Lung (tissue), 12 donors: ENCODE data around the gene CAP2. TPM values are rescaled to one million over a fixed set of nuclear protein-coding genes. Genes with fewer than 3 reads are reported as not detected.

ENCODE experiments used
- ATAC-seq: fragments of 200-7000 bp; cut with Tn5 transposase; one replicate; pipeline ENCODE4 v1.9.1; 2020; ENCODE audit warnings: moderate number of reproducible peaks; ENCODE audit not compliant: insufficient read depth, low FRiP score
- DNase-seq, 3 donors: peaks; one replicate each; pipeline ENCODE4 v3.0.0-alpha.2; 2013 to 2017
- H3K27ac ChIP-seq, 2 donors: one replicate each; pipeline ENCODE4 v1.5.1; 2013; ENCODE audit warnings: mild to moderate bottlenecking in 2 of 2, moderate library complexity in 2 of 2, control low read depth in 1 of 2, inconsistent platforms in 1 of 2, low read depth in 1 of 2, low read length in 1 of 2
- H3K27me3 ChIP-seq, 3 donors: one replicate each; pipeline ENCODE4 v1.5.1; 2013; ENCODE audit warnings: low read length in 2 of 3; ENCODE audit not compliant: control insufficient read depth in 3 of 3, insufficient read depth in 3 of 3
- H3K36me3 ChIP-seq, 4 donors: one replicate each; pipeline ENCODE4 v1.5.1; 2013; ENCODE audit warnings: low read length in 4 of 4, mild to moderate bottlenecking in 1 of 4, moderate library complexity in 1 of 4; ENCODE audit not compliant: control insufficient read depth in 4 of 4, insufficient read depth in 4 of 4
- H3K4me1 ChIP-seq, 5 donors: one replicate each; pipeline ENCODE4 v1.5.1; 2013; ENCODE audit warnings: low read length in 5 of 5, mild to moderate bottlenecking in 2 of 5, moderate library complexity in 1 of 5; ENCODE audit not compliant: control insufficient read depth in 5 of 5, insufficient read depth in 5 of 5
- H3K4me3 ChIP-seq: one replicate; pipeline ENCODE4 v1.5.1; 2013; ENCODE audit warnings: mild to moderate bottlenecking, control low read depth, moderate library complexity
- H3K9ac ChIP-seq, 2 donors: one replicate each; pipeline ENCODE4 v1.5.1; 2013; ENCODE audit warnings: low read length in 2 of 2, control low read depth in 1 of 2; ENCODE audit not compliant: insufficient read depth in 1 of 2
- H3K9me3 ChIP-seq, 4 donors: one replicate each; pipeline ENCODE4 v1.5.1; 2013; ENCODE audit warnings: low read length in 3 of 4, mild to moderate bottlenecking in 1 of 4, moderate library complexity in 1 of 4; ENCODE audit not compliant: control insufficient read depth in 4 of 4, insufficient read depth in 3 of 4
- CTCF ChIP-seq: IDR thresholded peaks from 2 replicates; pipeline ENCODE4 v1.5.1; 2012; ENCODE audit warnings: mild to moderate bottlenecking; ENCODE audit errors: control extremely low read depth, extremely low read depth
- WGBS, 2 donors: extraction: QIAGEN DNeasy Blood & Tissue Kit; methylation state at CpG; one replicate each; pipeline ENCODE4 v1.1.7; 2013; 5-methylcytosine and 5-hydroxymethylcytosine counted together
- polyA plus RNA-seq, 2 donors: library from polyadenylated mRNA; stranded (reverse); fragments of 200-250 nt; gene quantifications; one replicate each; pipeline ENCODE4 v1.2.1, GENCODE V29; 2013
- total RNA-seq, 2 donors: library from RNA; depleted of rRNA in 1 of 2; stranded (reverse); fragments of >200 nt in 1 of 2; gene quantifications; one replicate each; pipeline ENCODE4 v1.2.1, GENCODE V29; 2014 to 2021
- donor health status: control.
- donor health status: control.
- donor health status: Bipolar disorder and iron deficiency.
- donor health status: healthy.
- donor health status: DM: yes; HTN: yes; CAD: no.

Gene CAP2
- total and polyA plus RNA-seq, 4 donors, result 2.0 to 5.7 (median 3.4) TPM

GRCh38 chr6:17456711-17457110 lies 63.3 kb downstream of the CAP2 start:
- Histone ChIP-seq H3K36me3 (no peaks in the 10 kb centered on the region), H3K27me3 (no peaks in the 10 kb centered on the region), H3K9ac (no peak overlapping the region), H3K9me3 (no peaks in the 10 kb centered on the region), H3K4me3 (no peak overlapping the region), H3K27ac (no peak overlapping the region), H3K4me1 (peaks cover 0 to 14% (median 0%) of the 10 kb centered on the region in 5 donors)
- TF ChIP-seq CTCF, result no peak
- 76 to 87% methylated on average over 3 of the region's 3 CpGs for WGBS, 2 donors
- no peak for DNase-seq
- ATAC-seq, result no peak

GRCh38 chr6:17457405-17457804 lies 64.0 kb downstream of the CAP2 start:
- no peak overlapping the region for H3K4me3 ChIP-seq
- TF ChIP-seq CTCF, result no peak
- 91 to 95% methylated on average over 4 of the region's 4 CpGs for WGBS, 2 donors
- peak overlapping the region in 1 of 2 donors; percentile 9 for H3K27ac ChIP-seq
- H3K27me3 ChIP-seq, result no peaks in the 10 kb centered on the region
- peaks cover 0 to 14% (median 0%) of the 10 kb centered on the region in 5 donors for H3K4me1 ChIP-seq
- ATAC-seq (no peak), DNase-seq (no peak)
- no peak overlapping the region for H3K9ac ChIP-seq
- H3K9me3 ChIP-seq, result no peaks in the 10 kb centered on the region
- no peaks in the 10 kb centered on the region for H3K36me3 ChIP-seq

DNA sequence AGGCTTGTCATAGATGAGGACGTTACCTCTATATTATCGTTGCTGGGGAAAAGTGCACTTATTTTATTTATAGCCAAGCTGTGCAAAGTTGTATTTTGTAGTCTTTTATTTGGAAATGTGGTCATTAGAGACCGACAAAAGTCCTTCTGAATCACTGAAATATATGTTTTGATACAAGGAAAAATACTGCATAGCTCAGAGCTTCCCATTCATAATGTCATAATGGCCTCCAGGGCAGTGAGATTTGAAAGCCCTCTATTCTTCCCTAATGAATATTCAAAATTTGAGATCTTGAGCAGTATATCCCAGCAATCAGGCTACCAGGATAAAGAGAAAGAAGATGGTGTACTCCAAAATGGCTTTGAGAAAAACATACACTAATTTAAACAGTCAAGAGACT lies 64.6 kb downstream of the CAP2 start:
- TF ChIP-seq CTCF, result no peak
- DNase-seq, result no peak
- 90 to 96% methylated on average over 3 of the region's 3 CpGs for WGBS, 2 donors

GRCh38 chr6:17458966-17459365 lies 65.6 kb downstream of the CAP2 start:
- DNase-seq (no peak), ATAC-seq (no peak)
- H3K4me1 ChIP-seq, result peaks cover 0 to 14% (median 0%) of the 10 kb centered on the region in 5 donors
- no peaks in the 10 kb centered on the region for H3K27me3 ChIP-seq
- H3K36me3 ChIP-seq, result no peaks in the 10 kb centered on the region
- no peak overlapping the region for H3K27ac ChIP-seq
- no peak overlapping the region for H3K9ac ChIP-seq
- H3K9me3 ChIP-seq, result no peaks in the 10 kb centered on the region
- no peak for TF ChIP-seq CTCF
- 86 to 90% methylated on average over 4 of the region's 4 CpGs for WGBS, 2 donors
- no peak overlapping the region for H3K4me3 ChIP-seq

More for the DNA sequence above, 64.6 kb downstream of the CAP2 start:
- H3K9ac ChIP-seq, result no peak overlapping the region
- no peaks in the 10 kb centered on the region for H3K9me3 ChIP-seq
- H3K27me3 ChIP-seq, result no peaks in the 10 kb centered on the region
- no peak overlapping the region for H3K27ac ChIP-seq
- peaks cover 0 to 14% (median 0%) of the 10 kb centered on the region in 5 donors for H3K4me1 ChIP-seq
- H3K36me3 ChIP-seq, result no peaks in the 10 kb centered on the region
- no peak for ATAC-seq
- no peak overlapping the region for H3K4me3 ChIP-seq
